ENCODE data around the gene MLN. TPM values are rescaled to one million over a fixed set of nuclear protein-coding genes. Genes with fewer than 3 reads are reported as not detected.

The MLN gene
- total RNA-seq, 4 donors from 2014 or later = not detected

GRCh38 chr6:33752646-33753015, 51.2 kb downstream of the MLN start:
- TF ChIP-seq CTCF (IDR thresholded peaks at IDR 0.05) = no peak
- ATAC-seq (ENCODE audit: low FRiP score) (no peak), DNase-seq (ENCODE audit: low spot score) (no peak)

GRCh38 chr6:33751771-33752645, 51.8 kb downstream of the MLN start:
- ATAC-seq (ENCODE audit: low FRiP score) = no peak
- TF ChIP-seq CTCF (IDR thresholded peaks at IDR 0.05) = no peak
- no peak for DNase-seq (ENCODE audit: low spot score)

- DNase-seq (ENCODE audit: low spot score) = no peak
- no peak for ATAC-seq (ENCODE audit: low FRiP score)
- no peak for TF ChIP-seq CTCF (IDR thresholded peaks at IDR 0.05)
Measured at GRCh38 chr6:33750244-33750991, 53.4 kb downstream of the MLN start.

GRCh38 chr6:33749401-33749800, 54.4 kb downstream of the MLN start:
- TF ChIP-seq CTCF (IDR thresholded peaks at IDR 0.05) = no peak
- no peak for ATAC-seq (ENCODE audit: low FRiP score)
- DNase-seq (ENCODE audit: low spot score) = no peak

GRCh38 chr6:33748841-33749240, 55.0 kb downstream of the MLN start:
- no peak for ATAC-seq (ENCODE audit: low FRiP score)
- no peak for TF ChIP-seq CTCF (IDR thresholded peaks at IDR 0.05)

GRCh38 chr6:33747823-33748222, 56.0 kb downstream of the MLN start:
- ATAC-seq (ENCODE audit: low FRiP score) = no peak
- no peak for DNase-seq (ENCODE audit: low spot score)

More at GRCh38 chr6:33748841-33749240, 55.0 kb downstream of the MLN start:
- DNase-seq (ENCODE audit: low spot score) = no peak

More at GRCh38 chr6:33747823-33748222, 56.0 kb downstream of the MLN start:
- TF ChIP-seq CTCF (IDR thresholded peaks at IDR 0.05) = no peak
